ENCODE data around the gene EXOC4. TPM values are rescaled to one million over a fixed set of nuclear protein-coding genes. Genes with fewer than 3 reads are reported as not detected.

The EXOC4 gene
- total and polyA plus RNA-seq, 4 donors = 47.5 to 100 (median 72.3) TPM

GRCh38 chr7:134089446-134089845 lies 836.6 kb downstream of the EXOC4 start:
- H3K27me3 ChIP-seq (ENCODE audit: control insufficient read depth, insufficient read depth, low read length) = no peaks in the 10 kb centered on the region
- 100% methylated on average over 2 of the region's 4 CpGs for WGBS (ENCODE audit: insufficient coverage)
- no peak overlapping the region for H3K27ac ChIP-seq (ENCODE audit: low read depth, low read length)

GRCh38 chr7:134098072-134098471 lies 845.2 kb downstream of the EXOC4 start:
- H3K36me3 ChIP-seq (ENCODE audit: control insufficient read depth, insufficient read depth, low read length) = no peaks in the 10 kb centered on the region
- peak in 1 of 6 donors; percentile 62 for DNase-seq (ENCODE audit: low read depth in 4 of 6, low spot score in 6 of 6)
- no CpG with 5 or more reads among the region's 4 CpGs for WGBS (ENCODE audit: insufficient coverage)
- no peaks in the 10 kb centered on the region for H3K27me3 ChIP-seq (ENCODE audit: control insufficient read depth, insufficient read depth, low read length)
- no peak overlapping the region for H3K4me3 ChIP-seq (ENCODE audit: low read depth, low read length)
- H3K4me1 ChIP-seq (ENCODE audit: control insufficient read depth, insufficient read depth, low read length) = no peaks in the 10 kb centered on the region
- no peak overlapping the region for H3K27ac ChIP-seq (ENCODE audit: low read depth, low read length)
- H3K9me3 ChIP-seq (ENCODE audit: control insufficient read depth, insufficient read depth, low read length) = no peaks in the 10 kb centered on the region

More at GRCh38 chr7:134089446-134089845, 836.6 kb downstream of the EXOC4 start:
- H3K9me3 ChIP-seq (ENCODE audit: control insufficient read depth, insufficient read depth, low read length) = peaks cover 19% of the 10 kb centered on the region
- H3K4me1 ChIP-seq (ENCODE audit: control insufficient read depth, insufficient read depth, low read length) = no peaks in the 10 kb centered on the region
- H3K4me3 ChIP-seq (ENCODE audit: low read depth, low read length) = no peak overlapping the region
- DNase-seq (ENCODE audit: low read depth in 4 of 6, low spot score in 6 of 6) = peak in 1 of 6 donors; percentile 0
- no peaks in the 10 kb centered on the region for H3K36me3 ChIP-seq (ENCODE audit: control insufficient read depth, insufficient read depth, low read length)

- 0% methylated on average over 2 of the region's 3 CpGs for WGBS (ENCODE audit: insufficient coverage)
- H3K27ac ChIP-seq (ENCODE audit: low read depth, low read length) = no peak overlapping the region
- no peaks in the 10 kb centered on the region for H3K27me3 ChIP-seq (ENCODE audit: control insufficient read depth, insufficient read depth, low read length)
- H3K4me3 ChIP-seq (ENCODE audit: low read depth, low read length) = no peak overlapping the region
- DNase-seq (ENCODE audit: low read depth in 4 of 6, low spot score in 6 of 6) = no peak
- H3K36me3 ChIP-seq (ENCODE audit: control insufficient read depth, insufficient read depth, low read length) = no peaks in the 10 kb centered on the region
- peaks cover 8% of the 10 kb centered on the region for H3K4me1 ChIP-seq (ENCODE audit: control insufficient read depth, insufficient read depth, low read length)
- H3K9me3 ChIP-seq (ENCODE audit: control insufficient read depth, insufficient read depth, low read length) = no peaks in the 10 kb centered on the region
Measured at GRCh38 chr7:134101716-134102115, 848.8 kb downstream of the EXOC4 start.

GRCh38 chr7:134104166-134104565 lies 851.3 kb downstream of the EXOC4 start:
- H3K4me3 ChIP-seq (ENCODE audit: low read depth, low read length) = no peak overlapping the region
- H3K27ac ChIP-seq (ENCODE audit: low read depth, low read length) = no peak overlapping the region
- no peaks in the 10 kb centered on the region for H3K27me3 ChIP-seq (ENCODE audit: control insufficient read depth, insufficient read depth, low read length)
- H3K4me1 ChIP-seq (ENCODE audit: control insufficient read depth, insufficient read depth, low read length) = peaks cover 8% of the 10 kb centered on the region
- no peaks in the 10 kb centered on the region for H3K36me3 ChIP-seq (ENCODE audit: control insufficient read depth, insufficient read depth, low read length)
- no CpG with 5 or more reads among the region's 4 CpGs for WGBS (ENCODE audit: insufficient coverage)
- DNase-seq (ENCODE audit: low read depth in 4 of 6, low spot score in 6 of 6) = no peak
- H3K9me3 ChIP-seq (ENCODE audit: control insufficient read depth, insufficient read depth, low read length) = no peaks in the 10 kb centered on the region

- WGBS (ENCODE audit: insufficient coverage) = no CpG with 5 or more reads among the region's 5 CpGs
- Histone ChIP-seq H3K36me3 (ENCODE audit: control insufficient read depth, insufficient read depth, low read length) (no peaks in the 10 kb centered on the region), H3K27me3 (ENCODE audit: control insufficient read depth, insufficient read depth, low read length) (no peaks in the 10 kb centered on the region), H3K4me3 (ENCODE audit: low read depth, low read length) (no peak overlapping the region), H3K4me1 (ENCODE audit: control insufficient read depth, insufficient read depth, low read length) (peaks cover 8% of the 10 kb centered on the region), H3K27ac (ENCODE audit: low read depth, low read length) (peak overlapping the region; percentile 47), H3K9me3 (ENCODE audit: control insufficient read depth, insufficient read depth, low read length) (no peaks in the 10 kb centered on the region)
- DNase-seq (ENCODE audit: low read depth in 4 of 6, low spot score in 6 of 6) = peak in 1 of 6 donors; percentile 58
Measured at GRCh38 chr7:134105841-134106240, 853.0 kb downstream of the EXOC4 start.

- DNase-seq (ENCODE audit: low read depth in 4 of 6, low spot score in 6 of 6) = no peak
- Histone ChIP-seq H3K9me3 (ENCODE audit: control insufficient read depth, insufficient read depth, low read length) (no peaks in the 10 kb centered on the region), H3K4me3 (ENCODE audit: low read depth, low read length) (no peak overlapping the region), H3K4me1 (ENCODE audit: control insufficient read depth, insufficient read depth, low read length) (peaks cover 8% of the 10 kb centered on the region), H3K27me3 (ENCODE audit: control insufficient read depth, insufficient read depth, low read length) (no peaks in the 10 kb centered on the region), H3K36me3 (ENCODE audit: control insufficient read depth, insufficient read depth, low read length) (no peaks in the 10 kb centered on the region), H3K27ac (ENCODE audit: low read depth, low read length) (no peak overlapping the region)
- WGBS (ENCODE audit: insufficient coverage) = no CpG with 5 or more reads among the region's 2 CpGs
Measured at GRCh38 chr7:134108802-134109201, 855.9 kb downstream of the EXOC4 start.

DNA sequence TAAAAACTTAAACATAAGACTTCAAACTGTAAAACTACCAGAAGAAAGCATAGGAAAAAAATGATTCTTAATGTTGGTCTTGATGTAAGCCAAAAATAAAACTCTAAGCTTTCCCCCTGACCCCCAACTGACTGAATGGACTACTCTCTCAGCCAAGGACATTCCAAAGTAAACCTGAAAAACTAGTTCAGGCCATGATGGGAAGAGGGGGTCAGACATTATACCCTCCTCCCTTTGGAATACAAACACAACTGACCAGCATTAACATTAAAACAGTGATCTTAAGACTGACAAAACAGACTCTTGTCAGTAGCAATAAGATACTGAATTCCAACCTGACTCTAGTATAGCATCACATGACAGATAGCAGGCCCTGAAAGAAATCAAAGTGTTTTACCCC lies 860.8 kb downstream of the EXOC4 start:
- Histone ChIP-seq H3K4me3 (ENCODE audit: low read depth, low read length) (no peak overlapping the region), H3K27me3 (ENCODE audit: control insufficient read depth, insufficient read depth, low read length) (no peaks in the 10 kb centered on the region), H3K27ac (ENCODE audit: low read depth, low read length) (no peak overlapping the region), H3K36me3 (ENCODE audit: control insufficient read depth, insufficient read depth, low read length) (no peaks in the 10 kb centered on the region), H3K9me3 (ENCODE audit: control insufficient read depth, insufficient read depth, low read length) (no peaks in the 10 kb centered on the region), H3K4me1 (ENCODE audit: control insufficient read depth, insufficient read depth, low read length) (no peaks in the 10 kb centered on the region)
- DNase-seq (ENCODE audit: low read depth in 4 of 6, low spot score in 6 of 6) = peak in 1 of 6 donors; percentile 0

DNA sequence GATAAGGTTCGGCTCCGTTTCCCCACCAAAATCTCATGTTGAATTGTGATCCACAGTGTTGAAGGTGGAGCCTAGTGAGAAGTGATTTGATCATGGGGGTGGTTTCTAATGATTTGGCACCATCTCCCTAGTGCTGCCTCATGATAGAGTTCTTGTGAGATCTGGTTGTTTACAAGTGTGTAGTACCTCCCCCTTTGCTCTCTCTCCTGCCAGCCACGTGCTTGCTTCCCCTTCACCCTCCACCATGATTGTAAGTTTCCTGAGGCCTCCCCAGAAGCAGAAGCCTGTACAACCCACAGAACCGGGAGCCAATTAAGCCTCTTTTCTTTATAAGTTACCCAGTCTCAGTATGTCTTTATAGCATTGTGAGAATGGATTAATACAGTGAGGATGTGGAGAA lies 862.1 kb downstream of the EXOC4 start:
- H3K36me3 ChIP-seq (ENCODE audit: control insufficient read depth, insufficient read depth, low read length) = no peaks in the 10 kb centered on the region
- WGBS (ENCODE audit: insufficient coverage) = no CpG with 5 or more reads among the region's 4 CpGs

More for the DNA sequence above, 862.1 kb downstream of the EXOC4 start:
- Histone ChIP-seq H3K9me3 (ENCODE audit: control insufficient read depth, insufficient read depth, low read length) (no peaks in the 10 kb centered on the region), H3K4me3 (ENCODE audit: low read depth, low read length) (no peak overlapping the region), H3K27ac (ENCODE audit: low read depth, low read length) (no peak overlapping the region), H3K27me3 (ENCODE audit: control insufficient read depth, insufficient read depth, low read length) (no peaks in the 10 kb centered on the region), H3K4me1 (ENCODE audit: control insufficient read depth, insufficient read depth, low read length) (no peaks in the 10 kb centered on the region)
- peak in 1 of 6 donors; percentile 0 for DNase-seq (ENCODE audit: low read depth in 4 of 6, low spot score in 6 of 6)

Small RNAs within 50 kb of the gene (small RNA-seq; reads per million reads assigned to genes)
- not detected for gene MIR6133 (ENCODE audit: low replicate concordance)

Other genes starting within 250 kb of the EXOC4 start
- 10 to 100 TPM; 64.7 to 71.0 TPM for gene CHCHD3, start 171.0 kb upstream of the EXOC4 start, total RNA-seq
- 10 to 100 TPM; 48.8 to 52.6 TPM for gene CHCHD3, start 171.0 kb upstream of the EXOC4 start, polyA plus RNA-seq (ENCODE audit: insufficient read length in 2 of 2)